WTC11 (cell line): ENCODE results near the gene AHCYL1.

Source experiments
- ZNF512 ChIP-seq: sonication (generic); formaldehyde crosslinking; IDR thresholded peaks from 2 replicates; pipeline ENCODE4 v1.8.1; 2022; ENCODE audit warnings: missing genetic modification reagents, borderline replicate concordance
- TF ChIP-seq, protein P1 (sequence below): fragments of 200-600 bp; IDR thresholded peaks from 2 replicates; pipeline ENCODE4 v1.8.0; 2022; ENCODE audit warnings: antibody characterized with exemption

DNA sequence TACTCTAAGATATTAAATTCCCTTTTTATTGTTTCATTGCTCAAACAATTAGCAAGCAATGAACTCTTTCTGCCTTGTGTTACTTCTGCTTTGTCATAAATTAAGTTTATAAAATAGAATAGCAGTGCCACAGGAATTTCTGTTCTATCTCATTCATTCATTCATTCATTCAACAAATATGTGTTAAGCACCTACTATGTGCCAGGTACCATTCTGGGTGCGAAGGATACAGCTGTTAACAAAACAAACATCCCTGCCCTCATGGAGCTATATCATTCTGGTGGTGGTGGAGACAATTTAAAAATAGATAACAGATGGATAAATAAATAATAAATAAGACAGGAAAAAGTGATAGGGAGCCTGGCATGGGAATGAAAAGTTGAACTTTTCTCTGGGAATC is 34.5 kb upstream of the AHCYL1 start:
- no peak for TF ChIP-seq ZNF512 (CRISPR knock-in tag)
- TF ChIP-seq, protein P1, sequence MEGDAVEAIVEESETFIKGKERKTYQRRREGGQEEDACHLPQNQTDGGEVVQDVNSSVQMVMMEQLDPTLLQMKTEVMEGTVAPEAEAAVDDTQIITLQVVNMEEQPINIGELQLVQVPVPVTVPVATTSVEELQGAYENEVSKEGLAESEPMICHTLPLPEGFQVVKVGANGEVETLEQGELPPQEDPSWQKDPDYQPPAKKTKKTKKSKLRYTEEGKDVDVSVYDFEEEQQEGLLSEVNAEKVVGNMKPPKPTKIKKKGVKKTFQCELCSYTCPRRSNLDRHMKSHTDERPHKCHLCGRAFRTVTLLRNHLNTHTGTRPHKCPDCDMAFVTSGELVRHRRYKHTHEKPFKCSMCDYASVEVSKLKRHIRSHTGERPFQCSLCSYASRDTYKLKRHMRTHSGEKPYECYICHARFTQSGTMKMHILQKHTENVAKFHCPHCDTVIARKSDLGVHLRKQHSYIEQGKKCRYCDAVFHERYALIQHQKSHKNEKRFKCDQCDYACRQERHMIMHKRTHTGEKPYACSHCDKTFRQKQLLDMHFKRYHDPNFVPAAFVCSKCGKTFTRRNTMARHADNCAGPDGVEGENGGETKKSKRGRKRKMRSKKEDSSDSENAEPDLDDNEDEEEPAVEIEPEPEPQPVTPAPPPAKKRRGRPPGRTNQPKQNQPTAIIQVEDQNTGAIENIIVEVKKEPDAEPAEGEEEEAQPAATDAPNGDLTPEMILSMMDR, result no peak
